K562 (cell line): ENCODE measurements around the gene PHF12. TPM values are rescaled to one million over a fixed set of nuclear protein-coding genes. Genes with fewer than 3 reads are reported as not detected.
"Not testable (repeated sequence)": the region's sequence is repeated elsewhere in the genome, so short reads cannot be mapped to it uniquely, and the experiment has no call there.

Experiments
- ATAC-seq: fragments of 200-7000 bp; cut with Tn5 transposase; 3 replicates; pipeline ENCODE4 v1.9.1; 2020; ENCODE audit warnings: moderate library complexity
- BruUV-seq: library from RNA; stranded (reverse); fragments of 400-500 nt; replicated peaks from 2 replicates; lab custom pipeline; 2021; lab: Mats Ljungman, UMichigan
- CTCF ChIA-PET: fragments of 300-600 bp; formaldehyde crosslinking; extraction: SDS; loops from one replicate; lab custom pipeline; 2021; ENCODE audit warnings: low intra/inter-chr PET ratio; lab: Yijun Ruan, JAX
- POLR2A ChIA-PET: fragments of 300-600, 350-650 bp; sonication (Branson Sonifier 250); formaldehyde crosslinking; extraction: SDS; loops from one replicate; lab custom pipeline; 2021; ENCODE audit warnings: antibody characterized with exemption, inconsistent platforms; lab: Yijun Ruan, JAX
- DNase-seq, 4 experiments: peaks; one replicate each; pipeline versions ENCODE4 v3.0.0 to v3.0.0-alpha.2; 2011 to 2018; ENCODE audit warnings: low spot score in 3 of 4, mixed read lengths in 3 of 4; ENCODE audit errors: extremely low read depth in 1 of 4
- FAIRE-seq: peaks from 2 replicates; lab custom pipeline; 2011; peaks lifted over from hg19 to GRCh38; lab: Jason Lieb, UNC
- H2AFZ ChIP-seq: 2 replicates; pipeline ENCODE4 v1.6.0; 2011; ENCODE audit warnings: low read depth, low read length, control low read depth, inconsistent platforms
- H3K27ac ChIP-seq: fragments of 200-600 bp; 3 replicates; pipeline ENCODE4 v1.8.0; 2011; ENCODE audit warnings: low read depth, mild to moderate bottlenecking, control low read depth, inconsistent platforms, low read length, moderate library complexity, mixed read lengths; ENCODE audit errors: extremely low read depth
- H3K27me3 ChIP-seq, 2 experiments: fragments of 300-600 bp in 1 of 2; 2 replicates in 1 of 2; 3 replicates in 1 of 2; pipeline versions ENCODE4 v1.6.0 to v1.8.0; 2011; ENCODE audit warnings: inconsistent platforms in 2 of 2, low read length in 2 of 2, mild to moderate bottlenecking in 1 of 2, mixed read lengths in 1 of 2, moderate library complexity in 1 of 2; ENCODE audit not compliant: control insufficient read depth in 2 of 2, insufficient read depth in 2 of 2
- H3K36me3 ChIP-seq: fragments of 300-600 bp; 3 replicates; pipeline ENCODE4 v1.8.0; 2011; ENCODE audit warnings: mild to moderate bottlenecking, low read length, inconsistent platforms; ENCODE audit not compliant: control insufficient read depth, insufficient read depth
- H3K4me1 ChIP-seq, 2 experiments: fragments of 200-600 bp in 1 of 2; replicated peaks in 1 of 2; 2 replicates in 1 of 2; 3 replicates in 1 of 2; pipeline versions ENCODE4 v1.5.1 to v1.8.0; 2011; ENCODE audit warnings: inconsistent platforms in 2 of 2, low read length in 2 of 2, mild to moderate bottlenecking in 1 of 2, mixed read lengths in 1 of 2, moderate library complexity in 1 of 2; ENCODE audit not compliant: control insufficient read depth in 2 of 2, insufficient read depth in 2 of 2
- H3K4me2 ChIP-seq: 2 replicates; pipeline ENCODE4 v1.6.1; 2011; ENCODE audit warnings: low read length, control low read depth, inconsistent platforms, mixed read lengths; ENCODE audit not compliant: insufficient read depth
- H3K4me3 ChIP-seq: fragments of 200-600 bp; sonication (generic), shearing (Covaris generic); 2 replicates; pipeline ENCODE4 v1.5.1; 2016; ENCODE audit warnings: control low read depth, inconsistent platforms
- H3K79me2 ChIP-seq: fragments of 200-600 bp; 3 replicates; pipeline ENCODE4 v1.8.0; 2011; ENCODE audit warnings: low read length, inconsistent platforms; ENCODE audit not compliant: control insufficient read depth, insufficient read depth
- H3K9ac ChIP-seq, 2 experiments: 2 replicates each; pipeline versions ENCODE4 v1.6.0 to v1.6.1; 2011; ENCODE audit warnings: low read depth in 2 of 2, low read length in 2 of 2, control low read depth in 1 of 2, inconsistent platforms in 1 of 2, mild to moderate bottlenecking in 1 of 2, mixed read lengths in 1 of 2; ENCODE audit not compliant: insufficient read depth in 1 of 2
- H3K9me1 ChIP-seq: one replicate; pipeline ENCODE4 v1.6.0; 2011; ENCODE audit warnings: inconsistent platforms, mild to moderate bottlenecking, low read length, moderate library complexity; ENCODE audit not compliant: control insufficient read depth, insufficient read depth
- H3K9me3 ChIP-seq: replicated peaks from 2 replicates; pipeline ENCODE4 v1.5.1; 2011; ENCODE audit warnings: low read depth, low read length, inconsistent platforms; ENCODE audit not compliant: control insufficient read depth, insufficient read depth
- H4K20me1 ChIP-seq: replicated peaks from 2 replicates; pipeline ENCODE4 v1.6.1; 2011; ENCODE audit warnings: low read length, inconsistent platforms, mixed read lengths; ENCODE audit not compliant: control insufficient read depth, insufficient read depth
- ATF3 ChIP-seq, 2 experiments: fragments of 450-650 bp in 1 of 2; sonication (generic) in 1 of 2; formaldehyde crosslinking in 1 of 2; IDR thresholded peaks in 1 of 2; conservative IDR thresholded peaks in 1 of 2; 2 replicates each; pipeline versions ENCODE4 v1.6.1 to v1.8.1; 2016 to 2023; ENCODE audit warnings: mild to moderate bottlenecking in 2 of 2, moderate library complexity in 2 of 2, inconsistent platforms in 1 of 2, missing genetic modification reagents in 1 of 2
- ATF4 ChIP-seq: fragments of 450-650 bp; formaldehyde crosslinking; IDR thresholded peaks from 2 replicates; pipeline ENCODE4 v1.4.0; 2022; ENCODE audit warnings: mild to moderate bottlenecking, moderate library complexity
- CBX3 ChIP-seq, 2 experiments: IDR thresholded peaks; 1 replicate in 1 of 2; 2 replicates in 1 of 2; pipeline ENCODE4 v1.6.1; 2012; ENCODE audit warnings: inconsistent platforms in 2 of 2, low read length in 2 of 2, borderline replicate concordance in 1 of 2, control low read depth in 1 of 2
- CEBPB ChIP-seq: fragments of 450-650 bp; IDR thresholded peaks from 2 replicates; pipeline ENCODE4 v1.6.1; 2016; ENCODE audit warnings: missing genetic modification characterization, missing compliant biosample characterization
- CEBPG ChIP-seq, 3 experiments: fragments of 200-800 bp in 1 of 3; sonication (Bioruptor generic) in 1 of 3; sonication (generic) in 1 of 3; formaldehyde crosslinking in 1 of 3; IDR thresholded peaks in 2 of 3; conservative IDR thresholded peaks in 1 of 3; 2 replicates each; pipeline versions ENCODE4 v1.6.1 to v1.8.0; 2016 to 2022; ENCODE audit warnings: missing compliant biosample characterization in 2 of 3, missing genetic modification characterization in 2 of 3, mild to moderate bottlenecking in 1 of 3, missing genetic modification reagents in 1 of 3
- IRF9 ChIP-seq: fragments of 450-650 bp; IDR thresholded peaks from 2 replicates; pipeline ENCODE4 v1.6.1; 2016; ENCODE audit warnings: missing biosample characterization, missing genetic modification characterization
- PHF20 ChIP-seq: fragments of 450-650 bp; IDR thresholded peaks from 2 replicates; pipeline ENCODE4 v1.6.1; 2018; ENCODE audit not compliant: partially characterized antibody
- SMAD4 ChIP-seq: fragments of 250-450 bp; sonication (Bioruptor Pico); conservative IDR thresholded peaks from 2 replicates; pipeline ENCODE4 v1.8.0; 2021; ENCODE audit warnings: inconsistent platforms, mild to moderate bottlenecking, moderate library complexity
- SMARCA4 ChIP-seq: fragments of 450-650 bp; IDR thresholded peaks from 2 replicates; pipeline ENCODE4 v1.6.1; 2016
- TRIM24 ChIP-seq, 2 experiments: fragments of 450-650 bp; IDR thresholded peaks; 2 replicates each; pipeline ENCODE4 v1.6.1; 2016
- TRIM28 ChIP-seq: fragments of 450-650 bp; IDR thresholded peaks from 2 replicates; pipeline ENCODE4 v1.6.1; 2017
- ZEB2 ChIP-seq: fragments of 450-650 bp; IDR thresholded peaks from 2 replicates; pipeline ENCODE4 v1.6.1; 2016
- ZNF280A ChIP-seq: fragments of 450-650 bp; IDR thresholded peaks from 2 replicates; pipeline ENCODE4 v1.6.1; 2018; ENCODE audit warnings: mild to moderate bottlenecking, low read depth; ENCODE audit not compliant: partially characterized antibody
- ZNF316 ChIP-seq: fragments of 450-650 bp; IDR thresholded peaks from 2 replicates; pipeline ENCODE4 v1.6.1; 2016
- WGBS: fragments of 100-300 bp; shearing (Covaris generic); methylation state at CpG from one replicate; pipeline ENCODE4 v1.1.6; 2016; ENCODE audit warnings: low coverage, mixed read lengths; ENCODE audit not compliant: insufficient coverage; ENCODE audit errors: missing lambda C conversion rate; 5-methylcytosine and 5-hydroxymethylcytosine counted together
- in situ Hi-C: fragments of 300-500 bp; cut with MboI; formaldehyde crosslinking; loops from 4 replicates; pipeline ENCODE4 v1.15.0; 2018; ENCODE audit warnings: inconsistent platforms, mixed read lengths
- intact Hi-C: fragments of 100-400 bp; cut with micrococcal nuclease; formaldehyde crosslinking; loops from 2 replicates; pipeline ENCODE4 v1.14.2; 2022
- polyA plus RNA-seq, 8 experiments: library from polyadenylated mRNA; depleted of rRNA in 4 of 8; stranded (reverse) in 5 of 8; unstranded in 3 of 8; fragments of >200 nt; fragmentation: Nextera tagmentation in 2 of 8; fragmentation: Illumina TruSeq in 1 of 8; extraction: Ambion mirVana in 2 of 8; extraction: Trizol in 1 of 8; gene quantifications; 2 replicates each; pipeline versions ENCODE4 v1.2.1 to v1.2.3, GENCODE V29; 2011 to 2014; ENCODE audit warnings: inconsistent platforms in 1 of 8, missing spikeins in 1 of 8
- total RNA-seq, 7 experiments: library from RNA; depleted of rRNA in 6 of 7; stranded (reverse); fragments of >200 nt in 6 of 7; fragmentation: Illumina TruSeq in 2 of 7; extraction: Trizol in 2 of 7; gene quantifications; 2 replicates each; pipeline versions ENCODE4 v1.2.1 to v1.2.3, GENCODE V29; 2011 to 2021; ENCODE audit warnings: low replicate concordance in 1 of 7

The PHF12 gene
- total and polyA plus RNA-seq, 9 of the 15 experiments (the other 6 are each of a cell fraction or from before 2014, with no cell fraction given), result 0.82 to 31.3 (median 13.5) TPM

DNA sequence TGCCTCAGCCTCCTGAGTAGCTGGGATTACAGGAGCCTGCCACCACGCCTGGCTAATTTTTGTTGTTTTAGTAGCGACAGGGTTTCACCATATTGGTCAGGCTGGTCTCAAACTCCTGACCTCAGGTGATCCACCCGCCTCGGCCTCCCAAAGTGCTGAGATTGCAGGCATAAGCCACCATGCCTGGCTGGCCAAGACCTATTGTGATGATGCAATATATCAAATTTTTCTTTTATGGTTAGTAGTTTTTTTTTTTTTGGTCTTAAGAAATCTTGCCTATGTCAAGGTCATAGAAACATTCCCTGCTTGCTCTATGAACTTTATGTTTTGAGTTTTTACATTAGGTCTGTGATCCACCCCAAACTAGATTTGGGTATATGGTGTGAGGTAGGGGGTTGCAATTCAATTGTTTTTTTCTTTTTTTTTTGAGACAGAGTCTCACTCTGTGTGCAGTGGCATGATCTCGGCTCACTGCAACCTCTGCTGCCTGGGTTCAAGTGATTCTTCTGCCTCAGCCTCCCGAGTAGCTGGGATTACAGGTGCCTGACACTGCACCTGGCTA lies 74.1 kb downstream of the PHF12 start:
- POLR2A ChIA-PET, result interaction anchor here (1.1 kb wide), 2 partner anchors 52 to 151 kb away, joined by 3 read pairs; partner anchors contain the start of gene TLCD1
- DNase-seq; H3K4me3 ChIP-seq; FAIRE-seq; CTCF ChIA-PET; H3K27ac ChIP-seq; H3K4me2 ChIP-seq; BruUV-seq; H3K27me3 ChIP-seq; H3K9me3 ChIP-seq; H2AFZ ChIP-seq; H3K79me2 ChIP-seq; ATAC-seq; intact Hi-C loops; in situ Hi-C loops; H3K9me1 ChIP-seq; H3K9ac ChIP-seq; H4K20me1 ChIP-seq; TF ChIP-seq ATF3 (CRISPR knock-in tag; conservative IDR thresholded peaks at IDR 0.05): not testable (repeated sequence)
- peak in 1 of 2 experiments; percentile 72; a peak in 1 of 3 replicates for TF ChIP-seq CBX3 (IDR thresholded peaks at IDR 0.05; ENCODE audit: borderline replicate concordance in 1 of 2, low read length in 2 of 2)
- peak; percentile 18; the same call in 1 of the 2 replicates for TF ChIP-seq SMARCA4
- TF ChIP-seq IRF9 (tag), result 0 out of 2 replicates have a peak, but pooled peaks have one; percentile 56
- TF ChIP-seq TRIM28, result peak; percentile 41; the same call in 1 of the 2 replicates
- peak; percentile 1; the same call in 1 of the 2 replicates for TF ChIP-seq ZNF316
- peak; percentile 89 for TF ChIP-seq CEBPB (tag)
- peak; percentile 94 for TF ChIP-seq ATF3 (IDR thresholded peaks at IDR 0.05)
- peak; percentile 17 for TF ChIP-seq PHF20
- TF ChIP-seq SMAD4 (CRISPR knock-in tag), result 0 out of 2 replicates have a peak, but pooled peaks have one; percentile 9
- 0 out of 2 replicates have a peak, but pooled peaks have one; percentile 25 for TF ChIP-seq ZEB2
- TF ChIP-seq ZNF280A, result peak; percentile 82
- peak; percentile 69 for TF ChIP-seq CEBPG (CRISPR knock-in tag; IDR thresholded peaks at IDR 0.05)
- peak; percentile 58 to 93; a peak in 3 of 4 replicates for TF ChIP-seq CEBPG (tag; conservative IDR thresholded peaks at IDR 0.05 in 1 of 2, IDR thresholded peaks at IDR 0.05 in 1 of 2)
- TF ChIP-seq ATF4 (CRISPR knock-in tag), result 0 out of 2 replicates have a peak, but pooled peaks have one; percentile 29
- peak; percentile 90 to 94 for TF ChIP-seq TRIM24 (IDR thresholded peaks at IDR 0.05)
- peaks cover 45 to 48% of the 10 kb centered on the region in 2 experiments for H3K4me1 ChIP-seq
- H3K36me3 ChIP-seq, result peaks cover 43% of the 10 kb centered on the region
- WGBS, result 92% methylated on average over 6 of the region's 6 CpGs
